Measurements from ENCODE around the gene HAAO. TPM values are rescaled to one million over a fixed set of nuclear protein-coding genes. Genes with fewer than 3 reads are reported as not detected.

The HAAO gene
- total and polyA plus RNA-seq, 2 of the 13 experiments (the other 11 are each of a cell fraction or from before 2014, with no cell fraction given) = 36.1 to 42.7 TPM

GRCh38 chr2:42794271-42795046, 2.1 kb upstream of the HAAO start (continued):
- TF ChIP-seq ZNF710 (CRISPR knock-in tag; IDR thresholded peaks at IDR 0.05; ENCODE audit: borderline replicate concordance) (peak; percentile 50; the same call in 1 of the 2 replicates), ZNF788 (CRISPR knock-in tag; IDR thresholded peaks at IDR 0.05; ENCODE audit: borderline replicate concordance) (peak; percentile 52; the same call in 1 of the 2 replicates), ZNF576 (CRISPR knock-in tag; IDR thresholded peaks at IDR 0.05) (no peak), RFXANK (CRISPR knock-in tag; IDR thresholded peaks at IDR 0.05) (no peak), ZC3H4 (CRISPR knock-in tag; IDR thresholded peaks at IDR 0.05; ENCODE audit: borderline replicate concordance) (0 out of 2 replicates have a peak, but pooled peaks have one; percentile 17), ZC3H13 (CRISPR knock-in tag; IDR thresholded peaks at IDR 0.05) (peak; percentile 41; the same call in 1 of the 2 replicates), ZNF746 (CRISPR knock-in tag; IDR thresholded peaks at IDR 0.05) (no peak), SRF (IDR thresholded peaks at IDR 0.05; ENCODE audit: low read depth, low read length) (no peak), CENPX (CRISPR knock-in tag; IDR thresholded peaks at IDR 0.05) (no peak), FOXP1 (IDR thresholded peaks at IDR 0.05) (no peak), FOXP1 (CRISPR knock-in tag; IDR thresholded peaks at IDR 0.05) (no peak; the same call in 1 of the 2 replicates), ZNF841 (CRISPR knock-in tag; IDR thresholded peaks at IDR 0.05; ENCODE audit: borderline replicate concordance) (no peak), ZNF510 (CRISPR knock-in tag; IDR thresholded peaks at IDR 0.05; ENCODE audit: low read depth) (no peak), HNRNPUL1 (IDR thresholded peaks at IDR 0.05; ENCODE audit: low read depth, low read length) (no peak), HOMEZ (CRISPR knock-in tag; IDR thresholded peaks at IDR 0.05; ENCODE audit: low read depth) (peak; percentile 63; the same call in 1 of the 2 replicates), ZNF205 (CRISPR knock-in tag; IDR thresholded peaks at IDR 0.05) (peak; percentile 36; the same call in 1 of the 2 replicates), IKZF5 (CRISPR knock-in tag; IDR thresholded peaks at IDR 0.05) (peak; percentile 46; the same call in 1 of the 2 replicates)
- TF ChIP-seq, protein P1, sequence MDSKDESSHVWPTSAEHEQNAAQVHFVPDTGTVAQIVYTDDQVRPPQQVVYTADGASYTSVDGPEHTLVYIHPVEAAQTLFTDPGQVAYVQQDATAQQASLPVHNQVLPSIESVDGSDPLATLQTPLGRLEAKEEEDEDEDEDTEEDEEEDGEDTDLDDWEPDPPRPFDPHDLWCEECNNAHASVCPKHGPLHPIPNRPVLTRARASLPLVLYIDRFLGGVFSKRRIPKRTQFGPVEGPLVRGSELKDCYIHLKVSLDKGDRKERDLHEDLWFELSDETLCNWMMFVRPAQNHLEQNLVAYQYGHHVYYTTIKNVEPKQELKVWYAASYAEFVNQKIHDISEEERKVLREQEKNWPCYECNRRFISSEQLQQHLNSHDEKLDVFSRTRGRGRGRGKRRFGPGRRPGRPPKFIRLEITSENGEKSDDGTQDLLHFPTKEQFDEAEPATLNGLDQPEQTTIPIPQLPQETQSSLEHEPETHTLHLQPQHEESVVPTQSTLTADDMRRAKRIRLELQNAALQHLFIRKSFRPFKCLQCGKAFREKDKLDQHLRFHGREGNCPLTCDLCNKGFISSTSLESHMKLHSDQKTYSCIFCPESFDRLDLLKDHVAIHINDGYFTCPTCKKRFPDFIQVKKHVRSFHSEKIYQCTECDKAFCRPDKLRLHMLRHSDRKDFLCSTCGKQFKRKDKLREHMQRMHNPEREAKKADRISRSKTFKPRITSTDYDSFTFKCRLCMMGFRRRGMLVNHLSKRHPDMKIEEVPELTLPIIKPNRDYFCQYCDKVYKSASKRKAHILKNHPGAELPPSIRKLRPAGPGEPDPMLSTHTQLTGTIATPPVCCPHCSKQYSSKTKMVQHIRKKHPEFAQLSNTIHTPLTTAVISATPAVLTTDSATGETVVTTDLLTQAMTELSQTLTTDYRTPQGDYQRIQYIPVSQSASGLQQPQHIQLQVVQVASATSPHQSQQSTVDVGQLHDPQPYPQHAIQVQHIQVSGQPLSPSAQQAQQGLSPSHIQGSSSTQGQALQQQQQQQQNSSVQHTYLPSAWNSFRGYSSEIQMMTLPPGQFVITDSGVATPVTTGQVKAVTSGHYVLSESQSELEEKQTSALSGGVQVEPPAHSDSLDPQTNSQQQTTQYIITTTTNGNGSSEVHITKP (CRISPR knock-in tag; IDR thresholded peaks at IDR 0.05; ENCODE audit: low read depth) = no peak
